Psoas muscle (tissue), 8 donors: ENCODE data around the gene RCOR1. TPM values are rescaled to one million over a fixed set of nuclear protein-coding genes. Genes with fewer than 3 reads are reported as not detected.

Experiments used
- ATAC-seq, 4 donors: fragments of 200-7000 bp; cut with Tn5 transposase; one replicate each; pipeline ENCODE4 v1.9.1; 2020; ENCODE audit warnings: moderate library complexity in 3 of 4, mild to moderate bottlenecking in 2 of 4
- DNase-seq, 2 donors: peaks; one replicate each; pipeline ENCODE4 v3.0.0-alpha.2; 2020
- H3K27ac ChIP-seq: fragments of 200-600 bp; one replicate; pipeline ENCODE4 v1.8.0; 2022
- H3K27me3 ChIP-seq, 3 donors: fragments of 200-600 bp in 1 of 3; one replicate each; pipeline versions ENCODE4 v1.6.1 to v1.8.0; 2013 to 2022; ENCODE audit warnings: low read length in 2 of 3, mild to moderate bottlenecking in 2 of 3, moderate library complexity in 1 of 3; ENCODE audit not compliant: insufficient read depth in 3 of 3
- H3K36me3 ChIP-seq, 2 donors: fragments of 200-600 bp in 1 of 2; one replicate each; pipeline versions ENCODE4 v1.6.1 to v1.8.0; 2013 to 2022; ENCODE audit warnings: low read depth in 1 of 2, mild to moderate bottlenecking in 1 of 2, moderate library complexity in 1 of 2; ENCODE audit not compliant: insufficient read depth in 1 of 2
- H3K4me1 ChIP-seq: fragments of 200-600 bp; one replicate; pipeline ENCODE4 v1.8.0; 2022
- H3K4me3 ChIP-seq: fragments of 200-600 bp; one replicate; pipeline ENCODE4 v1.8.0; 2022; ENCODE audit warnings: mild to moderate bottlenecking
- H3K9me3 ChIP-seq: fragments of 200-600 bp; one replicate; pipeline ENCODE4 v1.8.0; 2022
- WGBS, 3 donors: extraction: QIAGEN DNeasy Blood & Tissue Kit; methylation state at CpG; one replicate each; pipeline versions ENCODE4 v1.1.6 to v1.1.7; 2013; 5-methylcytosine and 5-hydroxymethylcytosine counted together
- intact Hi-C, 2 donors: fragments of 100-400 bp; cut with DNase I; formaldehyde crosslinking; loops; one replicate each; pipeline versions ENCODE4 v1.11.0 to v1.14.2; 2022
- polyA plus RNA-seq, 3 donors: library from polyadenylated mRNA; stranded (reverse); fragments of 200-250 nt; gene quantifications; one replicate each; pipeline ENCODE4 v1.2.3, GENCODE V29; 2013
- total RNA-seq, 4 donors: library from RNA; stranded (reverse); fragmentation: NEBNext Ultra II Directional in 2 of 4; extraction: Animal tissue kit (Norgen Biotek cat#: 25700) in 2 of 4; gene quantifications; one replicate each; pipeline versions ENCODE4 v1.2.1 to v1.2.4, GENCODE V29; 2021 to 2023
- TF ChIP-seq, protein P1 (sequence below): fragments of 200-600 bp; IDR thresholded peaks from one replicate; pipeline ENCODE4 v1.8.0; 2022; ENCODE audit warnings: antibody characterized with exemption
- donor health status: healthy with polysubstance abuse.
- donor health status: DM: no; HTN: no; CAD: no; lungs with moderate emphysema.
- donor health status: Bipolar disorder and iron deficiency.
- donor health status: healthy.
- donor health status: DM: yes; HTN: yes; CAD: no.
- donor health status: DM: no; HTN: no; CAD: no.
- donor health status: DM: no; HTN: no; CAD: no.
- donor health status: DM: yes; HTN: yes; CAD: no.

Gene RCOR1
- total and polyA plus RNA-seq, 7 donors: 6.0 to 17.7 (median 14.3) TPM

- H3K4me1 ChIP-seq: no peaks in the 10 kb centered on the region
- WGBS, 3 donors: 87 to 90% (median 89%) methylated on average over 11 of the region's 11 CpGs
- peaks cover 0 to 13% of the 10 kb centered on the region in 2 donors for H3K36me3 ChIP-seq
- TF ChIP-seq, protein P1, sequence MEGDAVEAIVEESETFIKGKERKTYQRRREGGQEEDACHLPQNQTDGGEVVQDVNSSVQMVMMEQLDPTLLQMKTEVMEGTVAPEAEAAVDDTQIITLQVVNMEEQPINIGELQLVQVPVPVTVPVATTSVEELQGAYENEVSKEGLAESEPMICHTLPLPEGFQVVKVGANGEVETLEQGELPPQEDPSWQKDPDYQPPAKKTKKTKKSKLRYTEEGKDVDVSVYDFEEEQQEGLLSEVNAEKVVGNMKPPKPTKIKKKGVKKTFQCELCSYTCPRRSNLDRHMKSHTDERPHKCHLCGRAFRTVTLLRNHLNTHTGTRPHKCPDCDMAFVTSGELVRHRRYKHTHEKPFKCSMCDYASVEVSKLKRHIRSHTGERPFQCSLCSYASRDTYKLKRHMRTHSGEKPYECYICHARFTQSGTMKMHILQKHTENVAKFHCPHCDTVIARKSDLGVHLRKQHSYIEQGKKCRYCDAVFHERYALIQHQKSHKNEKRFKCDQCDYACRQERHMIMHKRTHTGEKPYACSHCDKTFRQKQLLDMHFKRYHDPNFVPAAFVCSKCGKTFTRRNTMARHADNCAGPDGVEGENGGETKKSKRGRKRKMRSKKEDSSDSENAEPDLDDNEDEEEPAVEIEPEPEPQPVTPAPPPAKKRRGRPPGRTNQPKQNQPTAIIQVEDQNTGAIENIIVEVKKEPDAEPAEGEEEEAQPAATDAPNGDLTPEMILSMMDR: no peak
- no peak overlapping the region for H3K27ac ChIP-seq
- no peaks in the 10 kb centered on the region for H3K9me3 ChIP-seq
- no peaks in the 10 kb centered on the region for H3K27me3 ChIP-seq
- H3K4me3 ChIP-seq: no peak overlapping the region
- intact Hi-C loops: no loop called here
- ATAC-seq (no peak), DNase-seq (no peak)
Measured at GRCh38 chr14:102733326-102733725, 140.9 kb downstream of the RCOR1 start.

- H3K27ac ChIP-seq: no peak overlapping the region
- DNase-seq (no peak), ATAC-seq (no peak)
- 94 to 96% (median 94%) methylated on average over 12 of the region's 12 CpGs for WGBS, 3 donors
- no peaks in the 10 kb centered on the region for H3K4me1 ChIP-seq
- H3K9me3 ChIP-seq: no peaks in the 10 kb centered on the region
- H3K36me3 ChIP-seq: peaks cover 0 to 8% of the 10 kb centered on the region in 2 donors
- TF ChIP-seq, protein P1: no peak
- intact Hi-C loops: no loop called here
- no peaks in the 10 kb centered on the region for H3K27me3 ChIP-seq
- H3K4me3 ChIP-seq: no peak overlapping the region
Measured at GRCh38 chr14:102734436-102734835, 142.0 kb downstream of the RCOR1 start.

- Histone ChIP-seq H3K27ac (no peak overlapping the region), H3K36me3 (no peaks in the 10 kb centered on the region), H3K4me3 (no peak overlapping the region), H3K27me3 (no peaks in the 10 kb centered on the region), H3K9me3 (peaks cover 7% of the 10 kb centered on the region), H3K4me1 (no peaks in the 10 kb centered on the region)
- WGBS, 3 donors: 92 to 97% (median 93%) methylated on average over 3 of the region's 3 CpGs
- no peak for ATAC-seq
- DNase-seq: no peak
- TF ChIP-seq, protein P1: no peak
- intact Hi-C loops: no loop called here
Measured at GRCh38 chr14:102736956-102737355, 144.5 kb downstream of the RCOR1 start.

- H3K9me3 ChIP-seq: peaks cover 10% of the 10 kb centered on the region
- no peaks in the 10 kb centered on the region for H3K36me3 ChIP-seq
- ATAC-seq (no peak), DNase-seq (no peak)
- H3K4me1 ChIP-seq: no peaks in the 10 kb centered on the region
- 92 to 97% (median 94%) methylated on average over 18 of the region's 18 CpGs for WGBS, 3 donors
- TF ChIP-seq, protein P1: no peak
- no peaks in the 10 kb centered on the region for H3K27me3 ChIP-seq
- no peak overlapping the region for H3K27ac ChIP-seq
- no peak overlapping the region for H3K4me3 ChIP-seq
- intact Hi-C loops: no loop called here
Measured at GRCh38 chr14:102737402-102738372, 145.2 kb downstream of the RCOR1 start.
